Measurements from ENCODE around the gene GNG12. TPM values are rescaled to one million over a fixed set of nuclear protein-coding genes. Genes with fewer than 3 reads are reported as not detected.
A peak's percentile ranks its signal among the peaks of the same experiment; 100 is the strongest.

GNG12 gene
- total and polyA plus RNA-seq, 9 of the 15 experiments (the other 6 are each of a cell fraction or from before 2014, with no cell fraction given): 2.6 to 6.0 (median 4.1) TPM

GRCh38 chr1:67686267-67687197 lies 146.7 kb downstream of the GNG12 start (continued):
- peak; percentile 89 for TF ChIP-seq KAT7 (CRISPR knock-in tag; IDR thresholded peaks at IDR 0.05; ENCODE audit: borderline replicate concordance)
- TF ChIP-seq SNRNP70 (optimal IDR thresholded peaks at IDR 0.05; ENCODE audit: low read depth, low read length): no peak
- TF ChIP-seq CHD7 (IDR thresholded peaks at IDR 0.05; ENCODE audit: low read depth, low read length): no peak
- no peak for TF ChIP-seq ZNF347 (CRISPR knock-in tag; IDR thresholded peaks at IDR 0.05; ENCODE audit: low read depth)
- peak; percentile 96 for TF ChIP-seq GATAD2B (IDR thresholded peaks at IDR 0.05; ENCODE audit: borderline replicate concordance)
- TF ChIP-seq ZBED1 (IDR thresholded peaks at IDR 0.05): no peak
- no peak for TF ChIP-seq THRAP3 (IDR thresholded peaks at IDR 0.05; ENCODE audit: borderline replicate concordance)
- TF ChIP-seq GATAD2A (IDR thresholded peaks at IDR 0.05): peak; percentile 81; the same call in 1 of the 2 replicates
- peak; percentile 87 for TF ChIP-seq MYNN (IDR thresholded peaks at IDR 0.05)
- TF ChIP-seq MYNN (CRISPR knock-in tag; IDR thresholded peaks at IDR 0.05): no peak
- peak; percentile 52 for TF ChIP-seq VEZF1 (CRISPR knock-in tag; IDR thresholded peaks at IDR 0.05)
- TF ChIP-seq L3MBTL2 (IDR thresholded peaks at IDR 0.05): peak; percentile 21; the same call in 1 of the 2 replicates
- TF ChIP-seq ZNF232 (CRISPR knock-in tag; IDR thresholded peaks at IDR 0.05): peak; percentile 68; the same call in 1 of the 2 replicates
- TF ChIP-seq CBX8 (IDR thresholded peaks at IDR 0.05; ENCODE audit: borderline replicate concordance, extremely low read depth, low read depth, low read length, poor library complexity, severe bottlenecking): no peak

All from K562 (cell line).